ENCODE data around the gene CCDC102A. TPM values are rescaled to one million over a fixed set of nuclear protein-coding genes. Genes with fewer than 3 reads are reported as not detected.

Gene CCDC102A
- total RNA-seq, 1 donor from 2014 or later: 30.6 TPM

GRCh38 chr16:57476546-57477410, 59.6 kb downstream of the CCDC102A start:
- H3K9me3 Mint-ChIP-seq: no peaks in the 10 kb centered on the region
- H3K4me1 Mint-ChIP-seq: peaks cover 33% of the 10 kb centered on the region
- no peaks in the 10 kb centered on the region for H3K27me3 Mint-ChIP-seq (ENCODE audit: low read depth)
- peaks cover 9% of the 10 kb centered on the region for H3K36me3 Mint-ChIP-seq
- TF ChIP-seq CTCF (IDR thresholded peaks at IDR 0.05; ENCODE audit: unreplicated experiment): no peak
- no peak for DNase-seq (ENCODE audit: low spot score in 2 of 2, unreplicated experiment in 2 of 2)
- H3K4me3 Mint-ChIP-seq: no peak overlapping the region
- H3K27ac Mint-ChIP-seq: peak overlapping the region; percentile 78

GRCh38 chr16:57475711-57476339, 60.5 kb downstream of the CCDC102A start:
- no peak overlapping the region for H3K4me3 Mint-ChIP-seq
- peak in 1 of 2 experiments; percentile 72 for DNase-seq (ENCODE audit: low spot score in 2 of 2, unreplicated experiment in 2 of 2)
- H3K36me3 Mint-ChIP-seq: peaks cover 9% of the 10 kb centered on the region
- TF ChIP-seq CTCF (IDR thresholded peaks at IDR 0.05; ENCODE audit: unreplicated experiment): peak; percentile 48
- no peaks in the 10 kb centered on the region for H3K9me3 Mint-ChIP-seq
- peak overlapping the region; percentile 33 for H3K27ac Mint-ChIP-seq
- H3K4me1 Mint-ChIP-seq: peaks cover 27% of the 10 kb centered on the region
- H3K27me3 Mint-ChIP-seq (ENCODE audit: low read depth): no peaks in the 10 kb centered on the region

- Mint-ChIP-seq H3K36me3 (peaks cover 12% of the 10 kb centered on the region), H3K27me3 (ENCODE audit: low read depth) (no peaks in the 10 kb centered on the region), H3K27ac (no peak overlapping the region), H3K4me3 (no peak overlapping the region), H3K9me3 (no peaks in the 10 kb centered on the region), H3K4me1 (peaks cover 18% of the 10 kb centered on the region)
- DNase-seq (ENCODE audit: low spot score in 2 of 2, unreplicated experiment in 2 of 2): no peak
- no peak for TF ChIP-seq CTCF (IDR thresholded peaks at IDR 0.05; ENCODE audit: unreplicated experiment)
These were observed 61.4 kb downstream of the CCDC102A start for GRCh38 chr16:57474671-57475661.

GRCh38 chr16:57473906-57474305, 62.5 kb downstream of the CCDC102A start:
- Mint-ChIP-seq H3K4me3 (no peak overlapping the region), H3K27ac (no peak overlapping the region)
- TF ChIP-seq CTCF (IDR thresholded peaks at IDR 0.05; ENCODE audit: unreplicated experiment): no peak

GRCh38 chr16:57473176-57473840, 63.1 kb downstream of the CCDC102A start:
- no peak for DNase-seq (ENCODE audit: low spot score in 2 of 2, unreplicated experiment in 2 of 2)
- Mint-ChIP-seq H3K27ac (no peak overlapping the region), H3K4me3 (no peak overlapping the region), H3K4me1 (peaks cover 7% of the 10 kb centered on the region), H3K27me3 (ENCODE audit: low read depth) (no peaks in the 10 kb centered on the region), H3K36me3 (peaks cover 15% of the 10 kb centered on the region), H3K9me3 (no peaks in the 10 kb centered on the region)
- no peak for TF ChIP-seq CTCF (IDR thresholded peaks at IDR 0.05; ENCODE audit: unreplicated experiment)

More at GRCh38 chr16:57473906-57474305, 62.5 kb downstream of the CCDC102A start:
- H3K27me3 Mint-ChIP-seq (ENCODE audit: low read depth): no peaks in the 10 kb centered on the region
- H3K36me3 Mint-ChIP-seq: peaks cover 13% of the 10 kb centered on the region
- H3K9me3 Mint-ChIP-seq: no peaks in the 10 kb centered on the region
- H3K4me1 Mint-ChIP-seq: peaks cover 11% of the 10 kb centered on the region
- no peak for DNase-seq (ENCODE audit: low spot score in 2 of 2, unreplicated experiment in 2 of 2)
